GM12878 (cell line): Measurements from ENCODE around the gene UVSSA. TPM values are rescaled to one million over a fixed set of nuclear protein-coding genes. Genes with fewer than 3 reads are reported as not detected.
A peak's percentile ranks its signal among the peaks of the same experiment; 100 is the strongest.

ENCODE experiments used
- ATAC-seq: fragments of 200-7000 bp; cut with Tn5 transposase; 3 replicates; pipeline ENCODE4 v1.9.1; 2020; ENCODE audit warnings: mild to moderate bottlenecking, moderate library complexity
- BruUV-seq: library from RNA; stranded (reverse); fragments of 400-500 nt; replicated peaks from 2 replicates; lab custom pipeline; 2021; lab: Mats Ljungman, UMichigan
- CTCF ChIA-PET: fragments of 300-600 bp; sonication (Branson Sonifier 250); formaldehyde crosslinking; extraction: SDS; loops from one replicate; lab custom pipeline; 2021; ENCODE audit warnings: inconsistent platforms; lab: Yijun Ruan, JAX
- POLR2A ChIA-PET: fragments of 350-600 bp; formaldehyde crosslinking; extraction: SDS; loops from one replicate; lab custom pipeline; 2021; ENCODE audit warnings: inconsistent platforms; lab: Charles Lee
- RAD21 ChIA-PET: fragments of 300-600 bp; sonication (Branson Sonifier 250); formaldehyde crosslinking; loops from one replicate; lab custom pipeline; 2023; ENCODE audit warnings: antibody characterized with exemption; ENCODE audit not compliant: unreplicated experiment; lab: Charles Lee
- SMC1A ChIA-PET: fragments of 300-600 bp; sonication (Branson Sonifier 250); formaldehyde crosslinking; loops from one replicate; lab custom pipeline; 2023; ENCODE audit not compliant: unreplicated experiment, uncharacterized antibody; lab: Charles Lee
- DNase-seq: peaks from one replicate; pipeline ENCODE4 v3.0.0-alpha.2; 2011; ENCODE audit warnings: low read depth, low spot score
- FAIRE-seq: peaks from 3 replicates; lab custom pipeline; 2011; peaks lifted over from hg19 to GRCh38; lab: Jason Lieb, UNC
- H2AFZ ChIP-seq: 2 replicates; pipeline ENCODE4 v1.6.0; 2011; ENCODE audit warnings: low read depth, low read length, control low read depth; ENCODE audit not compliant: control insufficient read depth
- H3K27ac ChIP-seq: 2 replicates; pipeline ENCODE4 v1.5.1; 2011; ENCODE audit warnings: control low read depth; ENCODE audit not compliant: control insufficient read depth, insufficient read depth
- H3K27me3 ChIP-seq, 2 experiments: replicated peaks in 1 of 2; 2 replicates each; pipeline versions ENCODE4 v1.6.0 to v1.6.1; 2011; ENCODE audit warnings: low read length in 1 of 2; ENCODE audit not compliant: control insufficient read depth in 2 of 2, insufficient read depth in 2 of 2
- H3K36me3 ChIP-seq, 2 experiments: 2 replicates each; pipeline ENCODE4 v1.5.1; 2011; ENCODE audit warnings: low read length in 1 of 2; ENCODE audit not compliant: control insufficient read depth in 2 of 2, insufficient read depth in 2 of 2
- H3K4me1 ChIP-seq: 2 replicates; pipeline ENCODE4 v1.6.1; 2011; ENCODE audit warnings: mild to moderate bottlenecking, low read length, moderate library complexity, mixed read lengths; ENCODE audit not compliant: control insufficient read depth, insufficient read depth
- H3K4me2 ChIP-seq: 2 replicates; pipeline ENCODE4 v1.6.0; 2011; ENCODE audit warnings: control low read depth; ENCODE audit not compliant: control insufficient read depth, insufficient read depth
- H3K4me3 ChIP-seq: fragments of 200-600 bp; sonication (generic); 2 replicates; pipeline ENCODE4 v1.5.1; 2016
- H3K79me2 ChIP-seq: 2 replicates; pipeline ENCODE4 v1.6.0; 2011; ENCODE audit warnings: low read length; ENCODE audit not compliant: control insufficient read depth, insufficient read depth
- H3K9ac ChIP-seq: 2 replicates; pipeline ENCODE4 v1.8.0; 2011; ENCODE audit warnings: low read length, control low read depth, mixed read lengths; ENCODE audit not compliant: control insufficient read depth, insufficient read depth
- H3K9me3 ChIP-seq: replicated peaks from 3 replicates; pipeline ENCODE4 v1.5.1; 2011; ENCODE audit warnings: mild to moderate bottlenecking, low read length; ENCODE audit not compliant: control insufficient read depth, insufficient read depth
- H4K20me1 ChIP-seq: 2 replicates; pipeline ENCODE4 v1.6.0; 2011; ENCODE audit not compliant: control insufficient read depth, insufficient read depth
- EED ChIP-seq: sonication (generic); IDR thresholded peaks from 2 replicates; pipeline ENCODE4 v1.6.1; 2016; ENCODE audit warnings: antibody characterized with exemption, low read depth
- POLR2A ChIP-seq: IDR thresholded peaks from 2 replicates; pipeline ENCODE4 v1.6.1; 2011; ENCODE audit warnings: low read depth, mild to moderate bottlenecking, low read length
- POLR2AphosphoS5 ChIP-seq: IDR thresholded peaks from 2 replicates; pipeline ENCODE4 v1.6.1; 2011; ENCODE audit warnings: mild to moderate bottlenecking, low read length, inconsistent platforms
- WGBS: methylation state at CpG from one replicate; pipeline ENCODE4 v1.1.6; 2016; ENCODE audit warnings: low lambda C conversion rate; ENCODE audit not compliant: insufficient replicate concordance, insufficient coverage; ENCODE audit errors: missing lambda C conversion rate; 5-methylcytosine and 5-hydroxymethylcytosine counted together
- in situ Hi-C: fragments of 300-500 bp; cut with MboI; formaldehyde crosslinking; loops from 9 replicates; pipeline ENCODE4 v1.14.3; 2018; ENCODE audit warnings: mixed read lengths
- intact Hi-C: fragments of 100-400 bp; cut with micrococcal nuclease; formaldehyde crosslinking; loops from one replicate; pipeline ENCODE4 v1.14.2; 2022; ENCODE audit not compliant: unreplicated experiment
- polyA plus RNA-seq, 11 experiments: library from polyadenylated mRNA; depleted of rRNA in 4 of 11; unstranded in 6 of 11; stranded (reverse) in 5 of 11; fragments of >200 nt; fragmentation: Nextera tagmentation in 4 of 11; fragmentation: Illumina TruSeq in 1 of 11; extraction: Ambion mirVana in 4 of 11; extraction: Trizol in 1 of 11; gene quantifications; 1 replicate in 1 of 11; 2 replicates in 10 of 11; pipeline versions ENCODE4 v1.2.1 to v1.2.3, GENCODE V29; 2011 to 2016; ENCODE audit warnings: inconsistent platforms in 2 of 11, missing spikeins in 2 of 11, low read depth in 1 of 11
- total RNA-seq, 4 experiments: library from RNA; depleted of rRNA in 3 of 4; stranded (reverse); fragments of >200 nt in 3 of 4; fragmentation: Illumina TruSeq in 1 of 4; extraction: Trizol in 1 of 4; gene quantifications; 2 replicates each; pipeline versions ENCODE4 v1.2.1 to v1.2.3, GENCODE V29; 2013 to 2021

Gene UVSSA
- total and polyA plus RNA-seq, 10 of the 15 experiments (the other 5 are each of a cell fraction or from before 2014, with no cell fraction given) = 0.34 to 16.8 (median 3.6) TPM

DNA sequence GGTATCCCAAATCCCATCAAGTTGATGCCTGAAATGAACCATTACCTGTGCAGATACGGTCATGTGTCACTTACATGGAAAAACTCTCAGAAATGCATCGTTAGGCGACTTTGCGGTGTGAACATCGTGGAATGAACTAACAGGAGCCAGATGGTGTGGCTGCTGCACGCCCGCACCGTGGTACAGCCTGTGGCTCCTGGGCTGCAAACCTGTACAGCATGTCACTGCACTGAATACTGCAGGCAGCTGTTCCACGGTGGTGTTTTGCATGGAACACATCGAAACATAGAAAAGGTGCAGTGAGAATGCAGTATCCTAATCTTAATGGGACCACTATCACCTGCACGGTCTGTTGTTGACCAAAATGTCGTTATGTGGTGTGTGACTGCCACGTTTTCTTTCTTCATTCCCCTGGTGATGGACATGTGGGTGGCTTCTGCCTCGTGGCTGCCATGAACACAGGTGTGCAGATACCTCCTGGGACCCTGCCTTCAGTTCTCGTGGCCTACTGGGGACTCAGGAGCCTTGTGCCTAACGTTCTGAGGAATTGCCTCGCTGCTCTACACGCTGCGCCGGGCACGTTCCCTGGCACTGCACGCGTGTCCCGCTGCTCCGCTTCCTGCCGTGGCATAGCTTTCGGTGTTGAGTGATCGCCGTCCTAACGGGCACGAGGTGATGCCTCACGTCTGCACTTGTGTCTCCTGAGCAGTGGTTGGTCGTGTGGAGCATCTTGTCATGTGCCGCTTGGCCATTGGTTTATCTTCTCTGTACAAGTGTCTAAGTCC, 38.9 kb upstream of the UVSSA start:
- Histone ChIP-seq H3K4me3 (0 out of 2 replicates have a peak overlapping the region, but pooled peaks have one; percentile 58), H3K79me2 (peaks cover 30% of the 10 kb centered on the region), H4K20me1 (no peaks in the 10 kb centered on the region), H3K9me3 (no peaks in the 10 kb centered on the region; the same call in 2 of the 3 replicates), H2AFZ (no peak overlapping the region), H3K4me1 (no peaks in the 10 kb centered on the region; the same call in 1 of the 2 replicates), H3K27ac (no peak overlapping the region), H3K4me2 (peak overlapping the region; percentile 23; the same call in 1 of the 2 replicates), H3K9ac (no peak overlapping the region), H3K27me3 (no peaks in the 10 kb centered on the region), H3K36me3 (peaks cover 6 to 7% of the 10 kb centered on the region in 2 experiments; a peak in 3 of 4 replicates)
- POLR2A ChIA-PET = interaction anchor here (1.2 to 1.4 kb wide), 2 partner anchors 15 to 19 kb away, joined by 7 to 8 read pairs; partner anchors contain the start of gene MAEA
- SMC1A ChIA-PET = interaction anchor here (2.2 kb wide), 1 partner anchor 18 kb away, joined by 8 read pairs; the partner anchor contains the start of gene MAEA
- BruUV-seq = no TSS peak
- no peak for ATAC-seq
- in situ Hi-C loops = no loop called here
- DNase-seq = no peak
- RAD21 ChIA-PET = no interaction called here
- WGBS = 95% methylated on average over 33 of the region's 34 CpGs
- 0 out of 2 replicates have a peak, but pooled peaks have one; percentile 47 for TF ChIP-seq POLR2A
- TF ChIP-seq POLR2AphosphoS5 = no peak
- no peak for TF ChIP-seq EED
- CTCF ChIA-PET = interaction anchor here (1.0 to 1.5 kb wide), 3 partner anchors 19 to 177 kb away, joined by 3 to 6 read pairs (median 5); partner anchors contain the start of genes MAEA and UVSSA
- intact Hi-C loops = no loop called here
- no peak for FAIRE-seq
